K562 (cell line): ENCODE data around the gene ADAMTS2. TPM values are rescaled to one million over a fixed set of nuclear protein-coding genes. Genes with fewer than 3 reads are reported as not detected.

Source experiments
- ATAC-seq: fragments of 200-7000 bp; cut with Tn5 transposase; 3 replicates; pipeline ENCODE4 v1.9.1; 2020; ENCODE audit warnings: moderate library complexity
- BruUV-seq: library from RNA; stranded (reverse); fragments of 400-500 nt; replicated peaks from 2 replicates; lab custom pipeline; 2021; lab: Mats Ljungman, UMichigan
- CTCF ChIA-PET: fragments of 300-600 bp; formaldehyde crosslinking; extraction: SDS; loops from one replicate; lab custom pipeline; 2021; ENCODE audit warnings: low intra/inter-chr PET ratio; lab: Yijun Ruan, JAX
- POLR2A ChIA-PET: fragments of 300-600, 350-650 bp; sonication (Branson Sonifier 250); formaldehyde crosslinking; extraction: SDS; loops from one replicate; lab custom pipeline; 2021; ENCODE audit warnings: antibody characterized with exemption, inconsistent platforms; lab: Yijun Ruan, JAX
- DNase-seq, 4 experiments: peaks; one replicate each; pipeline versions ENCODE4 v3.0.0 to v3.0.0-alpha.2; 2011 to 2018; ENCODE audit warnings: low spot score in 3 of 4, mixed read lengths in 3 of 4; ENCODE audit errors: extremely low read depth in 1 of 4
- FAIRE-seq: peaks from 2 replicates; lab custom pipeline; 2011; peaks lifted over from hg19 to GRCh38; lab: Jason Lieb, UNC
- H2AFZ ChIP-seq: 2 replicates; pipeline ENCODE4 v1.6.0; 2011; ENCODE audit warnings: low read depth, low read length, control low read depth, inconsistent platforms
- H3K27ac ChIP-seq: fragments of 200-600 bp; 3 replicates; pipeline ENCODE4 v1.8.0; 2011; ENCODE audit warnings: low read depth, mild to moderate bottlenecking, control low read depth, inconsistent platforms, low read length, moderate library complexity, mixed read lengths; ENCODE audit errors: extremely low read depth
- H3K27me3 ChIP-seq, 2 experiments: fragments of 300-600 bp in 1 of 2; 2 replicates in 1 of 2; 3 replicates in 1 of 2; pipeline versions ENCODE4 v1.6.0 to v1.8.0; 2011; ENCODE audit warnings: inconsistent platforms in 2 of 2, low read length in 2 of 2, mild to moderate bottlenecking in 1 of 2, mixed read lengths in 1 of 2, moderate library complexity in 1 of 2; ENCODE audit not compliant: control insufficient read depth in 2 of 2, insufficient read depth in 2 of 2
- H3K36me3 ChIP-seq: fragments of 300-600 bp; 3 replicates; pipeline ENCODE4 v1.8.0; 2011; ENCODE audit warnings: mild to moderate bottlenecking, low read length, inconsistent platforms; ENCODE audit not compliant: control insufficient read depth, insufficient read depth
- H3K4me1 ChIP-seq, 2 experiments: fragments of 200-600 bp in 1 of 2; replicated peaks in 1 of 2; 2 replicates in 1 of 2; 3 replicates in 1 of 2; pipeline versions ENCODE4 v1.5.1 to v1.8.0; 2011; ENCODE audit warnings: inconsistent platforms in 2 of 2, low read length in 2 of 2, mild to moderate bottlenecking in 1 of 2, mixed read lengths in 1 of 2, moderate library complexity in 1 of 2; ENCODE audit not compliant: control insufficient read depth in 2 of 2, insufficient read depth in 2 of 2
- H3K4me2 ChIP-seq: 2 replicates; pipeline ENCODE4 v1.6.1; 2011; ENCODE audit warnings: low read length, control low read depth, inconsistent platforms, mixed read lengths; ENCODE audit not compliant: insufficient read depth
- H3K4me3 ChIP-seq: fragments of 200-600 bp; sonication (generic), shearing (Covaris generic); 2 replicates; pipeline ENCODE4 v1.5.1; 2016; ENCODE audit warnings: control low read depth, inconsistent platforms
- H3K79me2 ChIP-seq: fragments of 200-600 bp; 3 replicates; pipeline ENCODE4 v1.8.0; 2011; ENCODE audit warnings: low read length, inconsistent platforms; ENCODE audit not compliant: control insufficient read depth, insufficient read depth
- H3K9ac ChIP-seq, 2 experiments: 2 replicates each; pipeline versions ENCODE4 v1.6.0 to v1.6.1; 2011; ENCODE audit warnings: low read depth in 2 of 2, low read length in 2 of 2, control low read depth in 1 of 2, inconsistent platforms in 1 of 2, mild to moderate bottlenecking in 1 of 2, mixed read lengths in 1 of 2; ENCODE audit not compliant: insufficient read depth in 1 of 2
- H3K9me1 ChIP-seq: one replicate; pipeline ENCODE4 v1.6.0; 2011; ENCODE audit warnings: inconsistent platforms, mild to moderate bottlenecking, low read length, moderate library complexity; ENCODE audit not compliant: control insufficient read depth, insufficient read depth
- H3K9me3 ChIP-seq: replicated peaks from 2 replicates; pipeline ENCODE4 v1.5.1; 2011; ENCODE audit warnings: low read depth, low read length, inconsistent platforms; ENCODE audit not compliant: control insufficient read depth, insufficient read depth
- H4K20me1 ChIP-seq: replicated peaks from 2 replicates; pipeline ENCODE4 v1.6.1; 2011; ENCODE audit warnings: low read length, inconsistent platforms, mixed read lengths; ENCODE audit not compliant: control insufficient read depth, insufficient read depth
- BCL6 ChIP-seq: fragments of 250-450 bp; sonication (Bioruptor Pico); IDR thresholded peaks from 2 replicates; pipeline ENCODE4 v1.4.0; 2020
- CEBPB ChIP-seq: fragments of 450-650 bp; IDR thresholded peaks from 2 replicates; pipeline ENCODE4 v1.6.1; 2016; ENCODE audit warnings: missing genetic modification characterization, missing compliant biosample characterization
- GABPB2 ChIP-seq: fragments of 250-450 bp; sonication (Bioruptor Pico); conservative IDR thresholded peaks from 2 replicates; pipeline ENCODE4 v1.5.1; 2021; ENCODE audit warnings: mild to moderate bottlenecking
- GTF2F1 ChIP-seq: IDR thresholded peaks from 2 replicates; pipeline ENCODE4 v1.6.1; 2011; ENCODE audit warnings: low read depth, low read length, improper control_type of control experiment
- IFI16 ChIP-seq: fragments of 250-450 bp; sonication (Bioruptor Pico); IDR thresholded peaks from 2 replicates; pipeline ENCODE4 v2.1.2; 2022; ENCODE audit warnings: mild to moderate bottlenecking, inconsistent platforms
- MAFK ChIP-seq: IDR thresholded peaks from 2 replicates; pipeline ENCODE4 v1.6.1; 2011; ENCODE audit warnings: low read length, improper control_type of control experiment
- NBN ChIP-seq: fragments of 450-650 bp; IDR thresholded peaks from 2 replicates; pipeline ENCODE4 v1.6.1; 2016; ENCODE audit warnings: low read depth, mild to moderate bottlenecking
- PHF20 ChIP-seq: fragments of 450-650 bp; IDR thresholded peaks from 2 replicates; pipeline ENCODE4 v1.6.1; 2018; ENCODE audit not compliant: partially characterized antibody
- PTRF ChIP-seq: fragments of 450-650 bp; IDR thresholded peaks from 2 replicates; pipeline ENCODE4 v1.6.1; 2016; ENCODE audit warnings: mild to moderate bottlenecking, missing genetic modification characterization, missing compliant biosample characterization
- PYGO2 ChIP-seq: fragments of 450-650 bp; IDR thresholded peaks from 2 replicates; pipeline ENCODE4 v1.6.1; 2016; ENCODE audit warnings: mild to moderate bottlenecking, missing genetic modification characterization, moderate library complexity, missing compliant biosample characterization
- ZBTB2 ChIP-seq: fragments of 450-650 bp; IDR thresholded peaks from 2 replicates; pipeline ENCODE4 v1.6.1; 2016; ENCODE audit warnings: antibody characterized with exemption
- ZBTB9 ChIP-seq: fragments of 450-650 bp; formaldehyde crosslinking; IDR thresholded peaks from 2 replicates; pipeline ENCODE4 v1.4.0; 2020; ENCODE audit warnings: mild to moderate bottlenecking, moderate library complexity
- ZEB2 ChIP-seq: fragments of 450-650 bp; IDR thresholded peaks from 2 replicates; pipeline ENCODE4 v1.6.1; 2016
- ZNF121 ChIP-seq: sonication (generic); formaldehyde crosslinking; conservative IDR thresholded peaks from 2 replicates; pipeline ENCODE4 v1.8.0; 2022; ENCODE audit warnings: missing genetic modification reagents
- ZNF408 ChIP-seq: fragments of 250-450 bp; sonication (Bioruptor Pico); IDR thresholded peaks from 2 replicates; pipeline ENCODE4 v1.4.0; 2020; ENCODE audit warnings: low read depth, mild to moderate bottlenecking, moderate library complexity
- WGBS: fragments of 100-300 bp; shearing (Covaris generic); methylation state at CpG from one replicate; pipeline ENCODE4 v1.1.6; 2016; ENCODE audit warnings: low coverage, mixed read lengths; ENCODE audit not compliant: insufficient coverage; ENCODE audit errors: missing lambda C conversion rate; 5-methylcytosine and 5-hydroxymethylcytosine counted together
- in situ Hi-C: fragments of 300-500 bp; cut with MboI; formaldehyde crosslinking; loops from 4 replicates; pipeline ENCODE4 v1.15.0; 2018; ENCODE audit warnings: inconsistent platforms, mixed read lengths
- intact Hi-C: fragments of 100-400 bp; cut with micrococcal nuclease; formaldehyde crosslinking; loops from 2 replicates; pipeline ENCODE4 v1.14.2; 2022
- polyA plus RNA-seq, 8 experiments: library from polyadenylated mRNA; depleted of rRNA in 4 of 8; stranded (reverse) in 5 of 8; unstranded in 3 of 8; fragments of >200 nt; fragmentation: Nextera tagmentation in 2 of 8; fragmentation: Illumina TruSeq in 1 of 8; extraction: Ambion mirVana in 2 of 8; extraction: Trizol in 1 of 8; gene quantifications; 2 replicates each; pipeline versions ENCODE4 v1.2.1 to v1.2.3, GENCODE V29; 2011 to 2014; ENCODE audit warnings: inconsistent platforms in 1 of 8, missing spikeins in 1 of 8
- total RNA-seq, 7 experiments: library from RNA; depleted of rRNA in 6 of 7; stranded (reverse); fragments of >200 nt in 6 of 7; fragmentation: Illumina TruSeq in 2 of 7; extraction: Trizol in 2 of 7; gene quantifications; 2 replicates each; pipeline versions ENCODE4 v1.2.1 to v1.2.3, GENCODE V29; 2011 to 2021; ENCODE audit warnings: low replicate concordance in 1 of 7

ADAMTS2 gene
- total and polyA plus RNA-seq, 9 of the 15 experiments (the other 6 are each of a cell fraction or from before 2014, with no cell fraction given) = not detected

- no peaks in the 10 kb centered on the region for H4K20me1 ChIP-seq
- H3K79me2 ChIP-seq = no peaks in the 10 kb centered on the region
- FAIRE-seq (no peak), ATAC-seq (no peak), DNase-seq (no peak)
- no peak overlapping the region for H3K4me3 ChIP-seq
- intact Hi-C loops = no loop called here
- H3K9me3 ChIP-seq = no peaks in the 10 kb centered on the region
- ChIA-PET CTCF (no interaction called here), POLR2A (interaction anchor here (0.6 kb wide), 1 partner anchor 33 kb away, joined by 4 read pairs; no protein-coding TSS in a partner anchor)
- no peaks in the 10 kb centered on the region for H3K36me3 ChIP-seq
- BruUV-seq = no TSS peak
- no peak overlapping the region for H3K9ac ChIP-seq
- no peaks in the 10 kb centered on the region for H3K9me1 ChIP-seq
- no peak for TF ChIP-seq CEBPB
- TF ChIP-seq ZEB2 = no peak
- no peak for TF ChIP-seq PHF20
- TF ChIP-seq ZNF408 (CRISPR knock-in tag) = no peak
- no peak for TF ChIP-seq GABPB2
- TF ChIP-seq ZNF121 (CRISPR knock-in tag) = no peak
- no peak for TF ChIP-seq BCL6 (CRISPR knock-in tag)
- no peak for TF ChIP-seq MAFK
- no peak for TF ChIP-seq IFI16 (CRISPR knock-in tag)
- TF ChIP-seq ZBTB9 (CRISPR knock-in tag) = no peak
- TF ChIP-seq ZBTB2 = no peak
- no peak for TF ChIP-seq PYGO2 (tag)
- no peak for TF ChIP-seq PTRF
- TF ChIP-seq GTF2F1 = no peak
- TF ChIP-seq NBN = no peak
- H3K27ac ChIP-seq = no peak overlapping the region
- no peak overlapping the region for H2AFZ ChIP-seq
- no peak overlapping the region for H3K4me2 ChIP-seq
- in situ Hi-C loops = no loop called here
- 1% methylated on average over 7 of the region's 7 CpGs for WGBS
- H3K4me1 ChIP-seq = peaks cover 0 to 4% of the 10 kb centered on the region in 2 experiments; a peak in 1 of 5 replicates
- peaks cover 8 to 41% of the 10 kb centered on the region in 2 experiments; a peak in 4 of 5 replicates for H3K27me3 ChIP-seq
Measured at GRCh38 chr5:179316111-179316551, 29.1 kb downstream of the ADAMTS2 start.
